ENCODE results near the gene SMU1.

The SMU1 gene

DNA sequence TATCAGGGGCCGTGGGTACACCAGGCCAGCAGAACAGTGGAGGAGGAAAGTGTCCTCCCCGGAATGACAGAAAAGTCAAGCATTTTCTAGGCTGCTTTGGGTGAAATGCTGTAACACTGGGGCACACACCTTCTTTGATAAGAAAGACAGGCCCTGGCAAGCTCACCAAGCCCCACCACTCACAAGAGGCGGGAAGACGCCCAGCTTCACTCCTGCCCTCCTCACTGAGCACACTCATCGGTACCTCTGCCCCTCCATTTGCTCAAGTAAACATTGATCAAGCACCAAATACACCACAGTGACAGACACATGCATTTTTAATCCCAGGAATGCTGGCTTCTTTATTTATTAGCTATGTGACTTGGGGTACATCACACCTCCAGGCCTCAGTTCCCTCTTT lies 47.6 kb upstream of the SMU1 start:
- Histone ChIP-seq H3F3A (ENCODE audit: low read depth) (no peaks in the 10 kb centered on the region), H3K36me3 (ENCODE audit: insufficient read depth, low read length) (peaks cover 23% of the 10 kb centered on the region; the same call in 1 of the 2 replicates), H2AFZ (ENCODE audit: low read length) (no peak overlapping the region), H3K4me1 (ENCODE audit: insufficient read depth, low read length, poor library complexity, severe bottlenecking) (no peaks in the 10 kb centered on the region), H3K9me3 (ENCODE audit: insufficient read depth, low read depth, low read length) (no peaks in the 10 kb centered on the region), H3K9ac (ENCODE audit: low read depth, low read length, poor library complexity, severe bottlenecking) (no peak overlapping the region), H4K20me1 (ENCODE audit: insufficient read depth, low read length, poor library complexity, severe bottlenecking) (no peaks in the 10 kb centered on the region), H3K4me2 (ENCODE audit: low read depth, low read length, poor library complexity, severe bottlenecking) (no peak overlapping the region), H3K9me2 (replicated peaks; ENCODE audit: low read depth, low read length) (no peaks in the 10 kb centered on the region), H3K4me3 (ENCODE audit: low read length, poor library complexity, severe bottlenecking) (no peak overlapping the region), H3K79me2 (ENCODE audit: insufficient read depth, low read length) (no peaks in the 10 kb centered on the region), H3K27me3 (ENCODE audit: insufficient read depth, low read length, poor library complexity, severe bottlenecking) (no peaks in the 10 kb centered on the region)
- TF ChIP-seq EZH2phosphoT487 (IDR thresholded peaks at IDR 0.05; ENCODE audit: borderline replicate concordance) = no peak
- TF ChIP-seq, protein P1, sequence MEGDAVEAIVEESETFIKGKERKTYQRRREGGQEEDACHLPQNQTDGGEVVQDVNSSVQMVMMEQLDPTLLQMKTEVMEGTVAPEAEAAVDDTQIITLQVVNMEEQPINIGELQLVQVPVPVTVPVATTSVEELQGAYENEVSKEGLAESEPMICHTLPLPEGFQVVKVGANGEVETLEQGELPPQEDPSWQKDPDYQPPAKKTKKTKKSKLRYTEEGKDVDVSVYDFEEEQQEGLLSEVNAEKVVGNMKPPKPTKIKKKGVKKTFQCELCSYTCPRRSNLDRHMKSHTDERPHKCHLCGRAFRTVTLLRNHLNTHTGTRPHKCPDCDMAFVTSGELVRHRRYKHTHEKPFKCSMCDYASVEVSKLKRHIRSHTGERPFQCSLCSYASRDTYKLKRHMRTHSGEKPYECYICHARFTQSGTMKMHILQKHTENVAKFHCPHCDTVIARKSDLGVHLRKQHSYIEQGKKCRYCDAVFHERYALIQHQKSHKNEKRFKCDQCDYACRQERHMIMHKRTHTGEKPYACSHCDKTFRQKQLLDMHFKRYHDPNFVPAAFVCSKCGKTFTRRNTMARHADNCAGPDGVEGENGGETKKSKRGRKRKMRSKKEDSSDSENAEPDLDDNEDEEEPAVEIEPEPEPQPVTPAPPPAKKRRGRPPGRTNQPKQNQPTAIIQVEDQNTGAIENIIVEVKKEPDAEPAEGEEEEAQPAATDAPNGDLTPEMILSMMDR (conservative IDR thresholded peaks at IDR 0.05; ENCODE audit: low read length) = no peak

- H3K79me2 ChIP-seq (ENCODE audit: insufficient read depth, low read length) = no peaks in the 10 kb centered on the region
- H3K4me3 ChIP-seq (ENCODE audit: low read length, poor library complexity, severe bottlenecking) = no peak overlapping the region
- H3K36me3 ChIP-seq (ENCODE audit: insufficient read depth, low read length) = peaks cover 18% of the 10 kb centered on the region; the same call in 1 of the 2 replicates
- no peak overlapping the region for H2AFZ ChIP-seq (ENCODE audit: low read length)
- H3F3A ChIP-seq (ENCODE audit: low read depth) = no peaks in the 10 kb centered on the region
- no peaks in the 10 kb centered on the region for H3K4me1 ChIP-seq (ENCODE audit: insufficient read depth, low read length, poor library complexity, severe bottlenecking)
- no peaks in the 10 kb centered on the region for H3K9me2 ChIP-seq (replicated peaks; ENCODE audit: low read depth, low read length)
- H3K27me3 ChIP-seq (ENCODE audit: insufficient read depth, low read length, poor library complexity, severe bottlenecking) = no peaks in the 10 kb centered on the region
- H3K9ac ChIP-seq (ENCODE audit: low read depth, low read length, poor library complexity, severe bottlenecking) = no peak overlapping the region
- H3K4me2 ChIP-seq (ENCODE audit: low read depth, low read length, poor library complexity, severe bottlenecking) = no peak overlapping the region
- no peaks in the 10 kb centered on the region for H3K9me3 ChIP-seq (ENCODE audit: insufficient read depth, low read depth, low read length)
- no peaks in the 10 kb centered on the region for H4K20me1 ChIP-seq (ENCODE audit: insufficient read depth, low read length, poor library complexity, severe bottlenecking)
- TF ChIP-seq EZH2phosphoT487 (IDR thresholded peaks at IDR 0.05; ENCODE audit: borderline replicate concordance) = no peak
- TF ChIP-seq, protein P1 (conservative IDR thresholded peaks at IDR 0.05; ENCODE audit: low read length) = no peak
These were observed 47.0 kb upstream of the SMU1 start for GRCh38 chr9:33123407-33124031.

DNA sequence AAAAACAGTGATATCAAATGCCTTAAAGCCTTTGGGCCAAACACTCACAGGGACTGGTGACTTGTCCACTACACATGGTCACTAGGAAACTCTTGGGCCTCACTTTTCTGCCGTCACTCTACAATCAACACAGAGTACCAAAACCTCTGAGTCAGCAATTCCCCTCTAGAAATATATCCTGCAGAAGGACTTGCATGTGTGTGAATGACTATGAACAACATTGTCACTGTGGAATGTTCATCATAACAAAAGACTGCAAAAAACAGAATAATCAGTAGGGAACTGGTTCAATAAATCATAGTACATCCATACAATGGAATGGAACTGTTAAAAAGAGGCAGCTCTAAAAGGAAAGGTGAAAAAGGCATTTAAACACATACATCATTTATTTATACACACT lies 44.1 kb upstream of the SMU1 start:
- Histone ChIP-seq H3K9me3 (ENCODE audit: insufficient read depth, low read depth, low read length) (no peaks in the 10 kb centered on the region), H3K4me1 (ENCODE audit: insufficient read depth, low read length, poor library complexity, severe bottlenecking) (peaks cover 10% of the 10 kb centered on the region), H3K36me3 (ENCODE audit: insufficient read depth, low read length) (peaks cover 7% of the 10 kb centered on the region; the same call in 1 of the 2 replicates), H2AFZ (ENCODE audit: low read length) (no peak overlapping the region), H3K27me3 (ENCODE audit: insufficient read depth, low read length, poor library complexity, severe bottlenecking) (no peaks in the 10 kb centered on the region), H3K4me2 (ENCODE audit: low read depth, low read length, poor library complexity, severe bottlenecking) (no peak overlapping the region), H3K9me2 (replicated peaks; ENCODE audit: low read depth, low read length) (no peaks in the 10 kb centered on the region), H3K4me3 (ENCODE audit: low read length, poor library complexity, severe bottlenecking) (no peak overlapping the region), H4K20me1 (ENCODE audit: insufficient read depth, low read length, poor library complexity, severe bottlenecking) (no peaks in the 10 kb centered on the region), H3F3A (ENCODE audit: low read depth) (no peaks in the 10 kb centered on the region), H3K79me2 (ENCODE audit: insufficient read depth, low read length) (no peaks in the 10 kb centered on the region), H3K9ac (ENCODE audit: low read depth, low read length, poor library complexity, severe bottlenecking) (no peak overlapping the region)
- no peak for TF ChIP-seq EZH2phosphoT487 (IDR thresholded peaks at IDR 0.05; ENCODE audit: borderline replicate concordance)
- TF ChIP-seq, protein P1 (conservative IDR thresholded peaks at IDR 0.05; ENCODE audit: low read length) = no peak
